Measurements from ENCODE around the gene ST7. TPM values are rescaled to one million over a fixed set of nuclear protein-coding genes. Genes with fewer than 3 reads are reported as not detected.

The ST7 gene
- total RNA-seq, 1 donor: 19.9 TPM

DNA sequence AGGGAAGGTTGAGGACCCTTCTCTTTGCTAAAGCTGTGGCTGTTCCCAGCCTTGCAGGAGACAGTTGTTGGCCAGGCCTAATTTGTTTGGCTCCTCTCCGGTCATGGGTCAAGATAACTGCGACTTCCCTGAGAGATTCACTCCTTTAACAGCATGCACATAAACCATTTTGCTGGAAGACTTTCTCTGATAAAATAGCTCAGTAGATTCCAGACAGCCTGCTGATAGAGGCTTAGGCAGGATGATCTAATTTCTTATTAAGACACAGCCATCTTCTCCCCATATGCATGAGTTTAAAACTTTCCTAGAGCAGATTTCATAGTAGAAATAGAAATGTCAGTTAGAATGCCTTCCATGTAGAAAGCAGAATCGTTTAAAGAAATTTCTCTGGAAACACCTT, 187.6 kb downstream of the ST7 start:
- Histone ChIP-seq H3K27ac (ENCODE audit: low read depth, low read length) (no peak overlapping the region), H3K4me1 (ENCODE audit: insufficient read depth, low read length) (no peaks in the 10 kb centered on the region), H3K9me3 (ENCODE audit: low read depth, low read length) (no peaks in the 10 kb centered on the region), H4K20me1 (ENCODE audit: insufficient read depth, low read length) (no peaks in the 10 kb centered on the region), H2AFZ (ENCODE audit: low read length) (no peak overlapping the region), H3K4me2 (ENCODE audit: insufficient read depth, low read length) (no peak overlapping the region), H3K4me3 (ENCODE audit: insufficient read depth, low read length) (no peak overlapping the region), H3K79me2 (ENCODE audit: insufficient read depth, low read length) (no peaks in the 10 kb centered on the region), H3K27me3 (ENCODE audit: insufficient read depth, low read length) (no peaks in the 10 kb centered on the region), H3K36me3 (ENCODE audit: insufficient read depth, low read length) (no peaks in the 10 kb centered on the region)
- TF ChIP-seq CTCF (IDR thresholded peaks at IDR 0.05; ENCODE audit: extremely low read depth, low read depth, low read length): no peak
- no peak for DNase-seq (ENCODE audit: insufficient read length, low spot score, missing footprints)

GRCh38 chr7:117143066-117143465, 189.8 kb downstream of the ST7 start:
- Histone ChIP-seq H3K4me2 (ENCODE audit: insufficient read depth, low read length) (no peak overlapping the region), H2AFZ (ENCODE audit: low read length) (no peak overlapping the region), H3K4me1 (ENCODE audit: insufficient read depth, low read length) (no peaks in the 10 kb centered on the region), H4K20me1 (ENCODE audit: insufficient read depth, low read length) (no peaks in the 10 kb centered on the region), H3K9me3 (ENCODE audit: low read depth, low read length) (no peaks in the 10 kb centered on the region), H3K36me3 (ENCODE audit: insufficient read depth, low read length) (no peaks in the 10 kb centered on the region), H3K27ac (ENCODE audit: low read depth, low read length) (no peak overlapping the region), H3K79me2 (ENCODE audit: insufficient read depth, low read length) (no peaks in the 10 kb centered on the region), H3K27me3 (ENCODE audit: insufficient read depth, low read length) (no peaks in the 10 kb centered on the region), H3K4me3 (ENCODE audit: insufficient read depth, low read length) (no peak overlapping the region)
- DNase-seq (ENCODE audit: insufficient read length, low spot score, missing footprints): no peak
- TF ChIP-seq CTCF (IDR thresholded peaks at IDR 0.05; ENCODE audit: extremely low read depth, low read depth, low read length): no peak

DNA sequence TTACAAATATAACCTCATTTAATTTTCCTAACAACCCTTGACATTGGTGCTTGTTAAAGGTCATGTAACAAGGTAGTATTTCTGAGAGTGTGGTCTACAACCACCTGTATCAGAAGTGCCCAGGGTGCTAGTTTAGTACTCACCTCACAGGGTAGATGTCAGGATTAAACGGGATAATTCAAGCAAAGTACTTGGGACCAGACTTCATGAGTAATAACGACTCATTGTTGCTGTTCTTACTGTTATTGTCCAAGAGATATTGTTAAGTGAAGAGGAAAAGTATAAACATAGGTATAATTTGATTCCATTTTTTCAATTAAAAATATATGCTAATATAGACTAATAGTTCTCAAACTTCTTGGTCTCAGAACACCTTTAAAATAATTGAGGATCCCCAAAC, 190.3 kb downstream of the ST7 start:
- DNase-seq (ENCODE audit: insufficient read length, low spot score, missing footprints): peak; percentile 49
- H3K27ac ChIP-seq (ENCODE audit: low read depth, low read length): no peak overlapping the region

GRCh38 chr7:117145333-117145732, 192.0 kb downstream of the ST7 start:
- no peaks in the 10 kb centered on the region for H3K4me1 ChIP-seq (ENCODE audit: insufficient read depth, low read length)
- H3K4me3 ChIP-seq (ENCODE audit: insufficient read depth, low read length): no peak overlapping the region
- H2AFZ ChIP-seq (ENCODE audit: low read length): no peak overlapping the region
- no peaks in the 10 kb centered on the region for H3K9me3 ChIP-seq (ENCODE audit: low read depth, low read length)
- no peaks in the 10 kb centered on the region for H3K36me3 ChIP-seq (ENCODE audit: insufficient read depth, low read length)
- no peaks in the 10 kb centered on the region for H3K27me3 ChIP-seq (ENCODE audit: insufficient read depth, low read length)
- no peak for TF ChIP-seq CTCF (IDR thresholded peaks at IDR 0.05; ENCODE audit: extremely low read depth, low read depth, low read length)
- no peak for DNase-seq (ENCODE audit: insufficient read length, low spot score, missing footprints)
- no peaks in the 10 kb centered on the region for H3K79me2 ChIP-seq (ENCODE audit: insufficient read depth, low read length)
- no peak overlapping the region for H3K27ac ChIP-seq (ENCODE audit: low read depth, low read length)
- H4K20me1 ChIP-seq (ENCODE audit: insufficient read depth, low read length): no peaks in the 10 kb centered on the region
- H3K4me2 ChIP-seq (ENCODE audit: insufficient read depth, low read length): no peak overlapping the region

More for the DNA sequence above, 190.3 kb downstream of the ST7 start:
- Histone ChIP-seq H3K79me2 (ENCODE audit: insufficient read depth, low read length) (no peaks in the 10 kb centered on the region), H3K36me3 (ENCODE audit: insufficient read depth, low read length) (no peaks in the 10 kb centered on the region), H2AFZ (ENCODE audit: low read length) (no peak overlapping the region), H3K4me1 (ENCODE audit: insufficient read depth, low read length) (no peaks in the 10 kb centered on the region), H3K4me3 (ENCODE audit: insufficient read depth, low read length) (no peak overlapping the region), H3K27me3 (ENCODE audit: insufficient read depth, low read length) (no peaks in the 10 kb centered on the region), H3K4me2 (ENCODE audit: insufficient read depth, low read length) (no peak overlapping the region), H3K9me3 (ENCODE audit: low read depth, low read length) (no peaks in the 10 kb centered on the region), H4K20me1 (ENCODE audit: insufficient read depth, low read length) (no peaks in the 10 kb centered on the region)
- no peak for TF ChIP-seq CTCF (IDR thresholded peaks at IDR 0.05; ENCODE audit: extremely low read depth, low read depth, low read length)

Measured in osteoblast (primary cell).